Erythroblast (primary cell): ENCODE results near the gene TYROBP.

Source experiments
- GATA1 ChIP-seq: IDR thresholded peaks from 2 replicates; pipeline ENCODE4 v1.6.1; 2011; ENCODE audit warnings: low read depth, mild to moderate bottlenecking, control low read depth, low read length, moderate library complexity
- POLR2A ChIP-seq: IDR thresholded peaks from 2 replicates; pipeline ENCODE4 v1.6.1; 2011; ENCODE audit warnings: mild to moderate bottlenecking, low read length

DNA sequence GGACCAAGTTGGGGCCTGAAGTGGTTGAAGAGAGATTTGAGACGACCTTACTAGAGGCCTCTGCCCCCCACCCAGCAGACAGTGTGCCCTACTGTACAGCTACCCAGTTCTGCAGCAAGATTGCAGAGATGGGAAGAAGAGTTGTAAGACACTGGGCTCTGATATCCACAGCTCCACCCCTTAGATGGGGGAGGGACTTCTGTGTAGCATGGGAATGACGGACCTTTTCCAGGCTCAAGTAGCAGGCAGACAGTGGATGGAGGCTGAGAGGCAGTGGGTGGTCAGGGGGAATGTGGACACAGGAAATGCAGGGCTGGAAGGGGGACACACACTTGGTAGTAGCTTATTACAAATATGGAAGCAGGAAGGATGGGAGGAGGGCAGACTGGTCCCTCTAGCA lies 41.0 kb upstream of the TYROBP start:
- TF ChIP-seq POLR2A (no peak), GATA1 (no peak)
